KMS-11 (cell line): ENCODE data around the gene MED15.

Source experiments
- H2AFZ ChIP-seq: fragments of 200-600 bp; sonication (generic); 2 replicates; pipeline ENCODE4 v1.6.1; 2016; ENCODE audit warnings: antibody characterized with exemption, mixed run types, low read depth
- H3K27ac ChIP-seq: fragments of 200-600 bp; sonication (generic); 2 replicates; pipeline ENCODE4 v1.6.1; 2016; ENCODE audit warnings: mild to moderate bottlenecking, mixed run types
- H3K27me3 ChIP-seq: fragments of 200-600 bp; sonication (generic); 2 replicates; pipeline ENCODE4 v1.6.1; 2017; ENCODE audit warnings: mild to moderate bottlenecking, low read depth, mixed run types, moderate library complexity; ENCODE audit not compliant: insufficient read depth
- H3K36me3 ChIP-seq: fragments of 200-600 bp; sonication (generic); 2 replicates; pipeline ENCODE4 v1.6.1; 2017; ENCODE audit warnings: mild to moderate bottlenecking, mixed run types; ENCODE audit not compliant: insufficient read depth
- H3K4me1 ChIP-seq: fragments of 200-600 bp; sonication (generic); 2 replicates; pipeline ENCODE4 v1.6.1; 2016; ENCODE audit warnings: mild to moderate bottlenecking, low read depth, mixed run types; ENCODE audit not compliant: poor library complexity, severe bottlenecking
- H3K4me2 ChIP-seq: fragments of 200-600 bp; sonication (generic); 2 replicates; pipeline ENCODE4 v1.7.0; 2016; ENCODE audit warnings: mild to moderate bottlenecking, mixed run types
- H3K4me3 ChIP-seq: fragments of 200-600 bp; sonication (generic); IDR thresholded peaks from 2 replicates; pipeline ENCODE4 v1.6.1; 2017; ENCODE audit warnings: low read depth, low read length, mixed read lengths; ENCODE audit not compliant: insufficient read depth
- H3K79me2 ChIP-seq: fragments of 200-600 bp; sonication (generic); 2 replicates; pipeline ENCODE4 v1.6.1; 2016; ENCODE audit warnings: low read depth, mixed run types; ENCODE audit not compliant: insufficient read depth
- H3K9ac ChIP-seq: fragments of 200-600 bp; sonication (generic); 2 replicates; pipeline ENCODE4 v1.6.1; 2016; ENCODE audit warnings: mild to moderate bottlenecking, mixed run types
- H4K20me1 ChIP-seq: fragments of 200-600 bp; sonication (generic); 2 replicates; pipeline ENCODE4 v1.6.1; 2016; ENCODE audit warnings: mild to moderate bottlenecking, mixed run types; ENCODE audit not compliant: insufficient read depth
- CTCF ChIP-seq: fragments of 200-600 bp; sonication (generic); conservative IDR thresholded peaks from 2 replicates; pipeline ENCODE4 v1.6.1; 2017; ENCODE audit warnings: low read depth, mild to moderate bottlenecking, antibody characterized with exemption, low read length, moderate library complexity, mixed read lengths

The MED15 gene

GRCh38 chr22:20569059-20570058 lies 61.9 kb downstream of the MED15 start:
- Histone ChIP-seq H3K27ac (peak overlapping the region; percentile 88), H3K36me3 (0 out of 2 replicates have a peak, but pooled peaks cover 6% of the 10 kb centered on the region), H3K4me2 (peak overlapping the region; percentile 92), H4K20me1 (no peaks in the 10 kb centered on the region), H2AFZ (no peak overlapping the region), H3K9ac (peak overlapping the region; percentile 58; the same call in 1 of the 2 replicates), H3K4me3 (no peak overlapping the region), H3K27me3 (no peaks in the 10 kb centered on the region), H3K4me1 (peaks cover 83% of the 10 kb centered on the region), H3K79me2 (no peaks in the 10 kb centered on the region)
- no peak; the same call in 1 of the 2 replicates for TF ChIP-seq CTCF

- Histone ChIP-seq H3K27me3 (no peaks in the 10 kb centered on the region), H3K4me2 (peak overlapping the region; percentile 92), H3K4me3 (no peak overlapping the region), H3K4me1 (peaks cover 66% of the 10 kb centered on the region), H3K9ac (peak overlapping the region; percentile 17; the same call in 1 of the 2 replicates), H3K79me2 (no peaks in the 10 kb centered on the region), H3K36me3 (no peaks in the 10 kb centered on the region), H4K20me1 (no peaks in the 10 kb centered on the region), H3K27ac (peak overlapping the region; percentile 51), H2AFZ (no peak overlapping the region)
- TF ChIP-seq CTCF, result no peak
Observed at GRCh38 chr22:20571078-20571503, 63.7 kb downstream of the MED15 start.

GRCh38 chr22:20571531-20572007 lies 64.2 kb downstream of the MED15 start:
- Histone ChIP-seq H3K9ac (no peak overlapping the region), H4K20me1 (no peaks in the 10 kb centered on the region), H3K4me1 (peaks cover 61% of the 10 kb centered on the region), H3K4me3 (no peak overlapping the region), H3K27ac (peak overlapping the region; percentile 51; the same call in 1 of the 2 replicates), H3K36me3 (no peaks in the 10 kb centered on the region), H3K4me2 (peak overlapping the region; percentile 92), H3K79me2 (no peaks in the 10 kb centered on the region), H3K27me3 (no peaks in the 10 kb centered on the region), H2AFZ (no peak overlapping the region)
- peak; percentile 91 for TF ChIP-seq CTCF

GRCh38 chr22:20572132-20572802 lies 64.9 kb downstream of the MED15 start:
- H3K4me3 ChIP-seq, result no peak overlapping the region
- peaks cover 54% of the 10 kb centered on the region for H3K4me1 ChIP-seq
- H3K27ac ChIP-seq, result peak overlapping the region; percentile 51; the same call in 1 of the 2 replicates
- TF ChIP-seq CTCF, result no peak
- no peak overlapping the region for H3K9ac ChIP-seq
- H3K27me3 ChIP-seq, result no peaks in the 10 kb centered on the region
- H4K20me1 ChIP-seq, result no peaks in the 10 kb centered on the region
- no peaks in the 10 kb centered on the region for H3K79me2 ChIP-seq
- no peaks in the 10 kb centered on the region for H3K36me3 ChIP-seq
- peak overlapping the region; percentile 92; the same call in 1 of the 2 replicates for H3K4me2 ChIP-seq
- no peak overlapping the region for H2AFZ ChIP-seq
